Neuronal stem cell (in vitro differentiated cells): ENCODE results near the gene GPER1.
A peak's percentile ranks its signal among the peaks of the same experiment; 100 is the strongest.

ENCODE experiments used
- DNase-seq: peaks from one replicate; pipeline ENCODE4 v3.0.0-alpha.2; 2013; ENCODE audit warnings: low spot score
- H2AFZ ChIP-seq: one replicate; pipeline ENCODE4 v1.6.1; 2013; ENCODE audit warnings: mild to moderate bottlenecking, low read length, inconsistent platforms
- H2AK5ac ChIP-seq: 2 replicates; pipeline ENCODE4 v1.6.1; 2013; ENCODE audit warnings: low read depth, mild to moderate bottlenecking, inconsistent platforms, low read length, moderate library complexity, mixed read lengths
- H2BK120ac ChIP-seq: 2 replicates; pipeline ENCODE4 v1.6.1; 2013; ENCODE audit warnings: low read depth, mild to moderate bottlenecking, inconsistent platforms, low read length, moderate library complexity, mixed read lengths
- H2BK12ac ChIP-seq: one replicate; pipeline ENCODE4 v1.6.1; 2013; ENCODE audit warnings: low read length, inconsistent platforms
- H2BK15ac ChIP-seq: 2 replicates; pipeline ENCODE4 v1.6.1; 2013; ENCODE audit warnings: mild to moderate bottlenecking, low read length, inconsistent platforms, mixed read lengths
- H2BK5ac ChIP-seq: one replicate; pipeline ENCODE4 v1.6.1; 2013; ENCODE audit warnings: inconsistent platforms, mild to moderate bottlenecking, low read length, moderate library complexity
- H3K14ac ChIP-seq: one replicate; pipeline ENCODE4 v1.6.1; 2013; ENCODE audit warnings: low read length, inconsistent platforms
- H3K18ac ChIP-seq: 2 replicates; pipeline ENCODE4 v1.6.1; 2013; ENCODE audit warnings: low read length, inconsistent platforms
- H3K23ac ChIP-seq: 2 replicates; pipeline ENCODE4 v1.6.1; 2013; ENCODE audit warnings: low read depth, mild to moderate bottlenecking, mixed read lengths, low read length, inconsistent platforms; ENCODE audit not compliant: poor library complexity
- H3K27ac ChIP-seq: replicated peaks from 3 replicates; pipeline ENCODE4 v1.5.1; 2013; ENCODE audit warnings: low read length, inconsistent platforms
- H3K27me3 ChIP-seq, 3 experiments: 2 replicates each; pipeline ENCODE4 v1.6.1; 2013; ENCODE audit warnings: low read length in 3 of 3, mild to moderate bottlenecking in 2 of 3, inconsistent platforms in 1 of 3, low read depth in 1 of 3, mixed read lengths in 1 of 3, moderate library complexity in 1 of 3; ENCODE audit not compliant: control insufficient read depth in 3 of 3, insufficient read depth in 3 of 3
- H3K36me3 ChIP-seq, 2 donors: replicated peaks in 1 of 2; 2 replicates each; pipeline ENCODE4 v1.6.1; 2013; ENCODE audit warnings: low read length in 2 of 2; ENCODE audit not compliant: control insufficient read depth in 2 of 2, insufficient read depth in 2 of 2
- H3K4ac ChIP-seq: 2 replicates; pipeline ENCODE4 v1.6.1; 2013; ENCODE audit warnings: inconsistent platforms, mild to moderate bottlenecking, low read length, moderate library complexity
- H3K4me1 ChIP-seq, 2 donors: 1 replicate in 1 of 2; 2 replicates in 1 of 2; pipeline ENCODE4 v1.6.1; 2013; ENCODE audit warnings: low read length in 2 of 2, low read depth in 1 of 2; ENCODE audit not compliant: control insufficient read depth in 2 of 2, insufficient read depth in 1 of 2
- H3K4me2 ChIP-seq: one replicate; pipeline ENCODE4 v1.6.1; 2013; ENCODE audit warnings: mild to moderate bottlenecking, low read length, inconsistent platforms; ENCODE audit not compliant: insufficient read depth, poor library complexity, severe bottlenecking
- H3K4me3 ChIP-seq, 2 donors: 2 replicates each; pipeline ENCODE4 v1.5.1; 2013; ENCODE audit warnings: low read length in 2 of 2, mild to moderate bottlenecking in 2 of 2, inconsistent platforms in 1 of 2, moderate library complexity in 1 of 2
- H3K79me1 ChIP-seq: one replicate; pipeline ENCODE4 v1.6.1; 2013; ENCODE audit warnings: low read depth, mild to moderate bottlenecking, inconsistent platforms, low read length, moderate library complexity
- H3K9ac ChIP-seq: one replicate; pipeline ENCODE4 v1.6.1; 2013; ENCODE audit warnings: mild to moderate bottlenecking, low read depth, low read length, inconsistent platforms; ENCODE audit not compliant: poor library complexity
- H3K9me3 ChIP-seq, 2 donors: replicated peaks in 1 of 2; 2 replicates each; pipeline versions ENCODE3 to v1.6.1; 2013; ENCODE audit warnings: low read length in 2 of 2, mild to moderate bottlenecking in 2 of 2, inconsistent platforms in 1 of 2, low read depth in 1 of 2, mixed read lengths in 1 of 2, moderate library complexity in 1 of 2; ENCODE audit not compliant: control insufficient read depth in 2 of 2, insufficient read depth in 1 of 2
- H4K8ac ChIP-seq: one replicate; pipeline ENCODE4 v1.6.1; 2013; ENCODE audit warnings: low read depth, mild to moderate bottlenecking, inconsistent platforms, low read length, moderate library complexity
- H4K91ac ChIP-seq: one replicate; pipeline ENCODE4 v1.6.1; 2013; ENCODE audit warnings: low read length, low read depth, mild to moderate bottlenecking, inconsistent platforms; ENCODE audit not compliant: poor library complexity
- WGBS, 2 donors: extraction: QIAGEN DNeasy Blood & Tissue Kit; methylation state at CpG; one replicate each; pipeline ENCODE4 v1.1.7; 2013; ENCODE audit warnings: missing lambda C conversion rate in 2 of 2, mixed read lengths in 1 of 2; ENCODE audit not compliant: insufficient read length in 2 of 2, insufficient replicate concordance in 1 of 2; ENCODE audit errors: extremely low coverage in 2 of 2; 5-methylcytosine and 5-hydroxymethylcytosine counted together

Gene GPER1

DNA sequence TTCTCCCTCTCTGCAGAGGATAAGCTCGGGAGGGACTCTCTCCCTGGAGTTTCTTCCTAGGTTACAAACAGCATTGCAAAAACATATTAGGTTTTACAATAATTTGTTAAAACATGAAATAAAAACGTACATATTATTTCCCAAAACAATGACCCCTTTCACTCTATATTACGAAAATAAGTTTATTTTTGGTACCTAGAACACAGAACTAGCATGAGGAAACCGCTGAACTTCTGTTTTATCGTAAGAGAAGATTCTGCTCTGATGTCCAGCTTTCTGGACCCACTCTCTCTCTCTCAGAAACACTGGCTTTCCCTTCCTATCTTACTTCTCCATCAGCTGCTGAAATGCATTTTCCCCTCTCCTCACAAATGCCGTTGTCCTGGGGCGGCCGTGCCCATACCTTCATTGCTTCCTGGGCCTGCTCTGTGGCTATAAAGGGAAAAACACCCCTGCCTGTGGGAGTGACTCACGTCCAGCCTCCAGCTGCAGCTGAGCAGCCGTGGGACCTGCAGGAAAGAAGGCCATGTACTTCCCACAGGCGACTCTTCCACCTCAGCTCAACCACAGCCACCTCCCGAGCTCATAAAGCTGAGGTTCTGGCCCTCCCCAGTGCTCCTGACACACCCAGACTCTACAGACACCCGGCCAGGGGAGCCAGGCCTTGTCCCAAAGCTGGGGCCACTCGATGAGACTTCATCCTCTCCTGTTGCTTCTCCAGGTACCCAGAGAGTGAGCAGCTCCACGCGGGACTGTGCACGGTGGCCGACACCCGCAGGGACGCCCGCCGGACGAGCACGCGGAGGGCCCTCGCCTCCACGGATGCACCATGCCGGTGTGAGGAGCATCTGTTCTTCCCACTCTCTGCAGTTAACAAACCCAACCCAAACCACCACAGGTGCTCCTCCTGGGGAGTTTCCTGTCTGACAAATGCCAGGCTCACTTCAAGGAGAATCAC, 3.1 kb downstream of the GPER1 start:
- Histone ChIP-seq H2BK120ac (no peak overlapping the region), H4K91ac (no peak overlapping the region), H3K4me2 (no peak overlapping the region), H2BK5ac (no peak overlapping the region), H3K4ac (no peak overlapping the region), H3K36me3 (peaks cover 5 to 6% of the 10 kb centered on the region in 2 donors), H3K23ac (no peak overlapping the region), H3K4me3 (no peak overlapping the region), H3K18ac (no peak overlapping the region), H2AFZ (no peak overlapping the region), H3K27me3 (peaks cover 0 to 1% (median 0%) of the 10 kb centered on the region in 3 experiments), H4K8ac (no peak overlapping the region), H3K4me1 (peaks cover 13 to 19% of the 10 kb centered on the region in 2 donors), H3K9me3 (peaks cover 0 to 2% of the 10 kb centered on the region in 2 donors), H3K27ac (no peak overlapping the region), H2BK15ac (no peak overlapping the region), H3K79me1 (peaks cover 15% of the 10 kb centered on the region), H2BK12ac (no peak overlapping the region), H2AK5ac (no peak overlapping the region), H3K14ac (no peak overlapping the region), H3K9ac (no peak overlapping the region)
- DNase-seq = no peak
- WGBS, 2 donors = no CpG with 5 or more reads among the region's 28 CpGs

DNA sequence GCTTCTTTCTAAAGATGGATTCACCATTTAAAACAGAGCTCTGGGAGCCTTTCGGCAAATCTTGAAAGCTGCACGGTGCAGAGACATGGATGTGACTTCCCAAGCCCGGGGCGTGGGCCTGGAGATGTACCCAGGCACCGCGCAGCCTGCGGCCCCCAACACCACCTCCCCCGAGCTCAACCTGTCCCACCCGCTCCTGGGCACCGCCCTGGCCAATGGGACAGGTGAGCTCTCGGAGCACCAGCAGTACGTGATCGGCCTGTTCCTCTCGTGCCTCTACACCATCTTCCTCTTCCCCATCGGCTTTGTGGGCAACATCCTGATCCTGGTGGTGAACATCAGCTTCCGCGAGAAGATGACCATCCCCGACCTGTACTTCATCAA, 3.7 kb downstream of the GPER1 start:
- Histone ChIP-seq H2BK15ac (no peak overlapping the region), H3K9me3 (peaks cover 0 to 2% of the 10 kb centered on the region in 2 donors), H3K14ac (no peak overlapping the region), H3K27me3 (peaks cover 0 to 1% (median 0%) of the 10 kb centered on the region in 3 experiments), H3K23ac (peak overlapping the region; percentile 85), H3K4me3 (no peak overlapping the region), H4K8ac (no peak overlapping the region), H3K4me1 (peaks cover 10 to 24% of the 10 kb centered on the region in 2 donors), H3K27ac (no peak overlapping the region), H3K79me1 (peaks cover 15% of the 10 kb centered on the region), H4K91ac (no peak overlapping the region), H2AFZ (no peak overlapping the region), H3K9ac (peak overlapping the region; percentile 70), H3K36me3 (peaks cover 5 to 6% of the 10 kb centered on the region in 2 donors), H2AK5ac (no peak overlapping the region), H2BK12ac (no peak overlapping the region), H3K4me2 (no peak overlapping the region), H3K18ac (no peak overlapping the region), H2BK5ac (no peak overlapping the region), H2BK120ac (no peak overlapping the region), H3K4ac (no peak overlapping the region)
- no peak for DNase-seq
- WGBS, 2 donors = no CpG with 5 or more reads among the region's 18 CpGs

DNA sequence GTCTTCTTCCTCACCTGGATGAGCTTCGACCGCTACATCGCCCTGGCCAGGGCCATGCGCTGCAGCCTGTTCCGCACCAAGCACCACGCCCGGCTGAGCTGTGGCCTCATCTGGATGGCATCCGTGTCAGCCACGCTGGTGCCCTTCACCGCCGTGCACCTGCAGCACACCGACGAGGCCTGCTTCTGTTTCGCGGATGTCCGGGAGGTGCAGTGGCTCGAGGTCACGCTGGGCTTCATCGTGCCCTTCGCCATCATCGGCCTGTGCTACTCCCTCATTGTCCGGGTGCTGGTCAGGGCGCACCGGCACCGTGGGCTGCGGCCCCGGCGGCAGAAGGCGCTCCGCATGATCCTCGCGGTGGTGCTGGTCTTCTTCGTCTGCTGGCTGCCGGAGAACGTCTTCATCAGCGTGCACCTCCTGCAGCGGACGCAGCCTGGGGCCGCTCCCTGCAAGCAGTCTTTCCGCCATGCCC, 4.3 kb downstream of the GPER1 start:
- H3K4ac ChIP-seq = no peak overlapping the region
- no peak for DNase-seq
- H2AFZ ChIP-seq = no peak overlapping the region
- peaks cover 17% of the 10 kb centered on the region for H3K79me1 ChIP-seq
- H3K4me2 ChIP-seq = no peak overlapping the region
- H2BK120ac ChIP-seq = no peak overlapping the region
- no peak overlapping the region for H3K4me3 ChIP-seq
- H3K14ac ChIP-seq = peak overlapping the region; percentile 90
- peak overlapping the region; percentile 20 for H2BK5ac ChIP-seq
- no peak overlapping the region for H3K18ac ChIP-seq
- no peak overlapping the region for H2BK12ac ChIP-seq
- H3K27ac ChIP-seq = no peak overlapping the region
- WGBS, 2 donors = no CpG with 5 or more reads among the region's 40 CpGs
- peaks cover 0 to 1% (median 0%) of the 10 kb centered on the region in 3 experiments for H3K27me3 ChIP-seq
- no peak overlapping the region for H4K8ac ChIP-seq
- H2AK5ac ChIP-seq = no peak overlapping the region
- H3K9me3 ChIP-seq = peaks cover 0 to 2% of the 10 kb centered on the region in 2 donors
- H3K9ac ChIP-seq = peak overlapping the region; percentile 70
- H3K36me3 ChIP-seq = peaks cover 5 to 6% of the 10 kb centered on the region in 2 donors
- H3K23ac ChIP-seq = peak overlapping the region; percentile 85
- peaks cover 8 to 22% of the 10 kb centered on the region in 2 donors for H3K4me1 ChIP-seq
- no peak overlapping the region for H2BK15ac ChIP-seq
- H4K91ac ChIP-seq = no peak overlapping the region

DNA sequence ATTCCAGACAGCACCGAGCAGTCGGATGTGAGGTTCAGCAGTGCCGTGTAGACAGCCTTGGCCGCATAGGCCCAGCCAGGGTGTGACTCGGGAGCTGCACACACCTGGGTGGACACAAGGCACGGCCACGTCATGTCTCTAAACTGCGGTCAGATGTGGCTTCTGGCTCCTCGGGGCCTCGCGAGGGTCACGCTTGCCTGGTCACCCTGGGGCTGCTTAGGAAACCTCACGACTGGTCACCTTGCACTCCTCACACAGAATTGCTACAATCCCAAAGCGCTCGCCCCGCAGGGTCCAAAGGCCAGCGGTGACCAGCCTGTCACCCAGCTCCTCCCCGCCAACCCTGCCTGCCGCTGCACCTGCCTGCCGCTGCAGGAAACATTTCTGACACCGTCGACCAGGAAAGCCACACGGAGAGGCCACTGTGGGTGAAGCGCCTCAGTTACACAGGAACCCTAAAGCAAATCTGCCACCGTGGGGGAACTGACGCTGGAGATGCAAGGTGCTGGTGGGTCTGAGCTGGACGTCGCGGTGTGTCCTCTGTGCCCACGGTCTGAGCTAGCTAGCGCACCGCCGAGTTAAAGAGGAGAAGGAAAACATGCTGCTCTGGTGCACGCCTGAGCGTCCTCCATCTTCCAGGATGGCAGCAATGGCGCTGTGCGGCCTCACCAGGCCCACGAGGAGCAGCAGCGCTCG, 5.0 kb downstream of the GPER1 start:
- peaks cover 17% of the 10 kb centered on the region for H3K79me1 ChIP-seq
- no peak overlapping the region for H4K8ac ChIP-seq
- no CpG with 5 or more reads among the region's 40 CpGs for WGBS, 2 donors
- H2BK12ac ChIP-seq = no peak overlapping the region
- H3K4me2 ChIP-seq = no peak overlapping the region
- peak overlapping the region; percentile 20 for H2BK5ac ChIP-seq
- H2BK120ac ChIP-seq = no peak overlapping the region
- no peak overlapping the region for H4K91ac ChIP-seq
- no peak overlapping the region for H2BK15ac ChIP-seq
- peaks cover 5 to 6% of the 10 kb centered on the region in 2 donors for H3K36me3 ChIP-seq
- peaks cover 0 to 2% of the 10 kb centered on the region in 2 donors for H3K9me3 ChIP-seq
- no peak overlapping the region for H2AK5ac ChIP-seq
- no peaks in the 10 kb centered on the region for H3K27me3 ChIP-seq
- no peak overlapping the region for H3K4me3 ChIP-seq
- no peak overlapping the region for H2AFZ ChIP-seq
- peak overlapping the region; percentile 30 for H3K9ac ChIP-seq
- peaks cover 5 to 18% of the 10 kb centered on the region in 2 donors for H3K4me1 ChIP-seq
- no peak overlapping the region for H3K27ac ChIP-seq
- no peak overlapping the region for H3K14ac ChIP-seq
- no peak overlapping the region for H3K4ac ChIP-seq
- no peak for DNase-seq
- H3K23ac ChIP-seq = peak overlapping the region; percentile 37
- no peak overlapping the region for H3K18ac ChIP-seq
